Endometrial microvascular endothelial cells (primary cell): ENCODE measurements around the gene FERMT3. TPM values are rescaled to one million over a fixed set of nuclear protein-coding genes. Genes with fewer than 3 reads are reported as not detected.

Experiments used
- in situ Hi-C: cut with HindIII; loops from 2 replicates; pipeline ENCODE4 v1.10.0; 2017; ENCODE audit warnings: low sequenced_read_pairs, low pct_unique_long_range_greater_than_20kb; ENCODE audit errors: inconsistent ontology term
- total RNA-seq: library from RNA; depleted of rRNA; stranded (reverse); fragments of >200 nt; gene quantifications from one replicate; pipeline ENCODE4 v1.2.3, GENCODE V29; 2015; ENCODE audit errors: inconsistent ontology term

Gene FERMT3
- total RNA-seq, 1 donor from 2014 or later = 47.3 TPM

DNA sequence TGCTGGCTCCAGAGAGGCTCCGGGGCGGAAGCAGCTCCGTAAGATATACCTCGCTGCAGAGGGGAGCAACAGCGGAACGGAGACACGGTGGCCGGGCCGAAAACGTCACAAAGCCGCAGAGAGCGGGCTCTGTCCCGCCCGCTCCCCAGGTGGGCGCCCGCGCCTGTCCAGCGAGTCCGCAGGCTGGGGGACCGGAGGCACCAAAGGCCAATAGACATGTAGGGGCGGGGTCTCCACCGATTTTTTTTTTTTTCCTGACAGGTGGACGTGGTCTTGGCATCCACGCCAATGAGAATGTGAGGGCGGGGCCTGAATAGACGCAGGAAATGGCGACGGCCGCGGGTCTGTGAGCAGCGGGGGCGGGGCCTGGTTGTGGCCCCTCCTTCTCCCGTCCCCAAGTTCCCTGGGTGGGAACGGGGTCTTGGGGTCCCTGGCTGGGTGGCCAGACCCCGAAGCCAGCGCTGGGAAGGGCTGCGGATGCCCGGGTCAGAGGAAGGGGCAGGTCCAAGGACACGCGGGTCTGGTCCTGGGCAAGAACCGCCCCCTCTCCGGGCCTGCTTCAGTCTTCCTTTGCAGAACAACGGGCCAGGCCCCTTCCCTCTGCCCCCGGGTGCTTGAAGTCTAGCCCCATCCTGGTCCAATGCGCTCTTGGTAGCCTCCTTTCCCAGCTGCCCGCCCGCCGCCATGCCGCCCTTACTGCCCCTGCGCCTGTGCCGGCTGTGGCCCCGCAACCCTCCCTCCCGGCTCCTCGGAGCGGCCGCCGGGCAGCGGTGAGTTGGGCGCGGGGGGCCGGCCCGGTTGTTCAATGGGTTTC, 23.9 kb downstream of the FERMT3 start, which contains the start of gene DNAJC4:
TSS of gene DNAJC4 (plus strand) at position 378 of the 814 bp plus-strand sequence. CDS start at position 685, 307 bp downstream.
- in situ Hi-C loops = no loop called here

DNA sequence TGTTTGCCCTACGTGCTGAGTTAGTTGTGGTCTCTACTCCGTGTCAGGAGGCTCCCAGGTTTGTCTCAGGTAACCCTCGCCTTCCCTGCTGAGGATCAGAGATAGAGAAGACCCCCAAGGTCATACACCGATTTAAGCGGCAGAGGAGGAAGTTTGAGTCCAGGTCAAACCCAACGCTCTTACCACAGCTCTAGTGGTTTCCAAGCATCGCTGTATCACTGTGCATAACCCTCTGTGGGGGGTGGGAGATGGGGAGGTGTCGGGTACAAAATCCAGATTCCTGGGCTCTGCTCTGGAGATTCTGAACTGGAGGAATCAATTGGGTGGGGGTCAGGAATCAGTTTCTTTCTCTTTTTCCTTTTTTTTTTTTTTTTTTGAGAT, 24.5 kb downstream of the FERMT3 start:
- in situ Hi-C loops = no loop called here

DNA sequence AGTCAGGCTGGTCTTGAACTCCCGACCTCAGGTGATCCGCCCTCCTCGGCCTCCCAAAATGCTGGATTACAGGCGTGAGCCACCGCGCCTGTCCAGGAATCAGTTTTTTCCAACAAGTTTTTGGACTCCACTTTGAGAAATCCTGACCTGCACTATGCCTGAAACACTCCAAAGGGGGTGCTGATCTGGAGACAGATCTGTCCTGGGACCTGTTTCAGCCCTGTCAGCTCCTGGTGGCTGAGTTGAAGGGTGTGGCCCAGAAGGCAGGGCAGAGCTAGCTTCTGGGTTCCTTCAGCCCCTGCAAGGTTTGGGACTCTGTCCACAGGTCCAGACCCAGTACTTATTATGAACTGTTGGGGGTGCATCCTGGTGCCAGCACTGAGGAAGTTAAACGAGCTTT, 25.0 kb downstream of the FERMT3 start:
- in situ Hi-C loops = no loop called here

- in situ Hi-C loops = no loop called here
These were observed 25.9 kb downstream of the FERMT3 start for GRCh38 chr11:64232182-64232966.

- in situ Hi-C loops = no loop called here
These were observed 26.4 kb downstream of the FERMT3 start for GRCh38 chr11:64232967-64233315.

GRCh38 chr11:64233913-64234586, 27.5 kb downstream of the FERMT3 start, which contains the start of gene VEGFB:
TSS of gene VEGFB (plus strand) at chr11:64234584. CDS start at chr11:64234834, 250 bp downstream.
- in situ Hi-C loops = no loop called here

- in situ Hi-C loops = no loop called here
These were observed 28.3 kb downstream of the FERMT3 start for GRCh38 chr11:64234647-64235379.

- in situ Hi-C loops = no loop called here
These were observed 29.1 kb downstream of the FERMT3 start for GRCh38 chr11:64235437-64236161.

- in situ Hi-C loops = no loop called here
These were observed 31.0 kb downstream of the FERMT3 start for GRCh38 chr11:64237484-64237951.

DNA sequence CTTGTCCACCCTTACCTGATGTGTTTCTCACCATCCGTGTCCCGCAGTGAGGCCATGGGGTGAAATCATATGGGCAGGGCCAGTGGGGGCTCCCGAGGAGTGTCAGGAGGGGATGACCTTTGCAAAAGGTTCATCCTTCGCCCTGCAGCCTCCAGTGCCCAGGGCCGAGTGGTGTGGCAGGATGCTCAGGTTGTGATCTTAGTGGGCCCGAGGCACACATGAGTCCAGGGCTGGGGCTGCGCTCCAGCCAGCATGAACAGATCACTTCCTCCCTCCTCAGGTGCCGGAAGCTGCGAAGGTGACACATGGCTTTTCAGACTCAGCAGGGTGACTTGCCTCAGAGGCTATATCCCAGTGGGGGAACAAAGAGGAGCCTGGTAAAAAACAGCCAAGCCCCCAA, 31.6 kb downstream of the FERMT3 start:
- in situ Hi-C loops = no loop called here

- in situ Hi-C loops = no loop called here
These were observed 32.5 kb downstream of the FERMT3 start for GRCh38 chr11:64238999-64239398.

GRCh38 chr11:64239662-64240434, 33.3 kb downstream of the FERMT3 start:
- in situ Hi-C loops = no loop called here

GRCh38 chr11:64240435-64241240, 34.1 kb downstream of the FERMT3 start, which contains the start of gene FKBP2:
TSS of gene FKBP2 (plus strand) at chr11:64241095. CDS start at chr11:64242388, 1,293 bp downstream.
- in situ Hi-C loops = no loop called here

- in situ Hi-C loops = no loop called here
These were observed 34.6 kb downstream of the FERMT3 start for GRCh38 chr11:64241241-64241490.

DNA sequence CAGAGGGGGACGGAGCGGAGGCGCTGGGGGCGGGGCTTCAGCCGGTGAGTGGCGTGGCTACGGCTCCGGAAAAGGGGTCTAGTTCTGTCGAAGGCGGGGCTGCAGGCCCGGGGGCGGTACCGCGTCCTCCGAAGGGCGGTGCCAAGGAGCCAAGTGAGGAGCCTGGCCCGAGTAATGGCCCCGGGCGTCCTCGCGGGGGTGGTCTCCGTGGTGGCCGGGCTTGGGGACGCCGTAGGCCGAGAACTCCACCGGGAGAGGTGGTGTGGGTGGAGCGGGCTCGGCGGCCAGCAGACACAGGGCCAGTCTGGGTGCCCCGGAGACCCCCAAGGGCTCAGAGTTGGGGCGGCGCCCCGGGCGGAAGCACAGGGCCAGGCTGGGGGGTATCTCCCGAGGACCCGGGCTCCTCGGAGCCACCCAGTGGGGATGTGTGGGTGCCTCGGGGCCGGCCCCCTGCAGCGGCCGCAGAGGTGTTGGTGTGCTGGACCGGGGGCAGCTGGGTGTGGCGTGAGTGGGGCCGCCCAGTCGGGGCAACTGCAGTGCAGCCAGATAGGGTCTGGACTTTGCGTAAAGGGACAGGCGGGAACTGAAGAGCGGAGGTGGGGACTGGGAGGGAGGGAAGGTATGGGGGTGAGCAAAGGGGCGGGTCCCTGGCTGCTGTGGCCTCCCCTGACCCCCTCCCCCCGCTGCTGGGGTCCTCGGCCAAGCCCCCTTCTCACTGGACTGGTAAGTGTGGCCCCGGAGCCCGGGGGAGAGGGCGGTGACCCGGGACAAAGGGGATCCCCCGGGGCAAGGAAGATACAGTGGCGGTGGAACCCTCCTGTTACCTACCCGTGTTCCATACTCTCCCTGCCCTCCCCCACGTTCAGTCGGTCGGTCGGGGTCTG, 35.2 kb downstream of the FERMT3 start:
- in situ Hi-C loops = no loop called here
